ENCODE data around the gene OR12D1.

OR12D1 gene

GRCh38 chr6:29465801-29466200 is 51.1 kb downstream of the OR12D1 start:
- Histone ChIP-seq H3F3A (ENCODE audit: insufficient read depth, low read length) (no peaks in the 10 kb centered on the region), H3K27me3 (replicated peaks; ENCODE audit: insufficient read depth, low read length) (no peaks in the 10 kb centered on the region), H3K36me3 (replicated peaks; ENCODE audit: insufficient read depth, low read length) (no peaks in the 10 kb centered on the region), H2AFZ (ENCODE audit: low read length) (no peak overlapping the region), H3K27ac (ENCODE audit: low read length) (no peak overlapping the region), H3K9me3 (replicated peaks; ENCODE audit: insufficient read depth, low read length) (no peaks in the 10 kb centered on the region), H3K79me2 (ENCODE audit: low read length) (no peaks in the 10 kb centered on the region), H3K4me3 (ENCODE audit: low read length) (no peak overlapping the region), H3K9me2 (replicated peaks; ENCODE audit: insufficient read depth, low read length) (no peaks in the 10 kb centered on the region), H3K9ac (ENCODE audit: low read length) (no peak overlapping the region), H3K4me2 (ENCODE audit: low read depth, low read length) (no peak overlapping the region), H4K20me1 (ENCODE audit: insufficient read depth, low read length) (no peaks in the 10 kb centered on the region), H3K4me1 (ENCODE audit: low read length) (no peaks in the 10 kb centered on the region)
- DNase-seq: no peak
- TF ChIP-seq EZH2 (optimal IDR thresholded peaks at IDR 0.05; ENCODE audit: low read depth, low read length) (no peak), EZH2phosphoT487 (IDR thresholded peaks at IDR 0.05; ENCODE audit: low read length) (no peak), CTCF (IDR thresholded peaks at IDR 0.05; ENCODE audit: low read length) (no peak)

- Histone ChIP-seq H4K20me1 (ENCODE audit: insufficient read depth, low read length) (no peaks in the 10 kb centered on the region), H3K4me2 (ENCODE audit: low read depth, low read length) (no peak overlapping the region), H3K27ac (ENCODE audit: low read length) (no peak overlapping the region), H3K4me3 (ENCODE audit: low read length) (no peak overlapping the region), H3K9me3 (replicated peaks; ENCODE audit: insufficient read depth, low read length) (no peaks in the 10 kb centered on the region), H3F3A (ENCODE audit: insufficient read depth, low read length) (no peaks in the 10 kb centered on the region), H2AFZ (ENCODE audit: low read length) (no peak overlapping the region), H3K9me2 (replicated peaks; ENCODE audit: insufficient read depth, low read length) (no peaks in the 10 kb centered on the region), H3K27me3 (replicated peaks; ENCODE audit: insufficient read depth, low read length) (no peaks in the 10 kb centered on the region), H3K9ac (ENCODE audit: low read length) (no peak overlapping the region), H3K36me3 (replicated peaks; ENCODE audit: insufficient read depth, low read length) (no peaks in the 10 kb centered on the region), H3K4me1 (ENCODE audit: low read length) (no peaks in the 10 kb centered on the region), H3K79me2 (ENCODE audit: low read length) (no peaks in the 10 kb centered on the region)
- no peak for DNase-seq
- TF ChIP-seq EZH2phosphoT487 (IDR thresholded peaks at IDR 0.05; ENCODE audit: low read length) (no peak), CTCF (IDR thresholded peaks at IDR 0.05; ENCODE audit: low read length) (no peak), EZH2 (optimal IDR thresholded peaks at IDR 0.05; ENCODE audit: low read depth, low read length) (no peak)
Measured at GRCh38 chr6:29466241-29466640, 51.5 kb downstream of the OR12D1 start.
